K562 (cell line): Measurements from ENCODE around the gene RANBP3.

Experiments used
- BDP1 ChIP-seq: IDR thresholded peaks from 3 replicates; pipeline ENCODE4 v1.6.1; 2011; ENCODE audit not compliant: insufficient read length, insufficient read depth
- GABPB1 ChIP-seq: sonication (generic); formaldehyde crosslinking; IDR thresholded peaks from 2 replicates; pipeline ENCODE4 v1.8.0; 2022; ENCODE audit warnings: mild to moderate bottlenecking, missing genetic modification reagents
- NR2C1 ChIP-seq, 2 experiments: fragments of 450-650 bp; IDR thresholded peaks; 2 replicates each; pipeline ENCODE4 v1.6.1; 2017; ENCODE audit warnings: mild to moderate bottlenecking in 2 of 2, antibody characterized with exemption in 1 of 2, inconsistent platforms in 1 of 2, missing compliant biosample characterization in 1 of 2, missing genetic modification characterization in 1 of 2
- POU5F1 ChIP-seq: fragments of 150-350 bp; IDR thresholded peaks from 2 replicates; pipeline ENCODE4 v1.6.1; 2014; ENCODE audit warnings: borderline replicate concordance, low read length, low read depth, mild to moderate bottlenecking; ENCODE audit not compliant: partially characterized antibody
- ZNF12 ChIP-seq: sonication (generic); formaldehyde crosslinking; IDR thresholded peaks from 2 replicates; pipeline ENCODE4 v1.4.0; 2020; ENCODE audit warnings: mild to moderate bottlenecking, missing genetic modification reagents
- ZNF174 ChIP-seq: fragments of 250-450 bp; sonication (Bioruptor Pico); IDR thresholded peaks from 2 replicates; pipeline ENCODE4 v1.4.0; 2020; ENCODE audit warnings: mild to moderate bottlenecking
- ZNF239 ChIP-seq: fragments of 250-450 bp; sonication (Bioruptor Pico); IDR thresholded peaks from 2 replicates; pipeline ENCODE4 v1.4.0; 2020; ENCODE audit warnings: mild to moderate bottlenecking
- TF ChIP-seq, protein P1 (sequence below): fragments of 450-650 bp; IDR thresholded peaks from 2 replicates; pipeline ENCODE4 v1.6.1; 2016; ENCODE audit warnings: missing biosample characterization, missing genetic modification characterization
- TF ChIP-seq, protein P2 (sequence below), 3 experiments: IDR thresholded peaks in 2 of 3; conservative IDR thresholded peaks in 1 of 3; 2 replicates each; pipeline ENCODE4 v1.5.1; 2011 to 2012; ENCODE audit warnings: low read length in 3 of 3, mild to moderate bottlenecking in 3 of 3, control low read depth in 2 of 3, improper control_type of control experiment in 1 of 3, inconsistent platforms in 1 of 3, low read depth in 1 of 3, mixed read lengths in 1 of 3, moderate library complexity in 1 of 3; ENCODE audit not compliant: insufficient read depth in 2 of 3

DNA sequence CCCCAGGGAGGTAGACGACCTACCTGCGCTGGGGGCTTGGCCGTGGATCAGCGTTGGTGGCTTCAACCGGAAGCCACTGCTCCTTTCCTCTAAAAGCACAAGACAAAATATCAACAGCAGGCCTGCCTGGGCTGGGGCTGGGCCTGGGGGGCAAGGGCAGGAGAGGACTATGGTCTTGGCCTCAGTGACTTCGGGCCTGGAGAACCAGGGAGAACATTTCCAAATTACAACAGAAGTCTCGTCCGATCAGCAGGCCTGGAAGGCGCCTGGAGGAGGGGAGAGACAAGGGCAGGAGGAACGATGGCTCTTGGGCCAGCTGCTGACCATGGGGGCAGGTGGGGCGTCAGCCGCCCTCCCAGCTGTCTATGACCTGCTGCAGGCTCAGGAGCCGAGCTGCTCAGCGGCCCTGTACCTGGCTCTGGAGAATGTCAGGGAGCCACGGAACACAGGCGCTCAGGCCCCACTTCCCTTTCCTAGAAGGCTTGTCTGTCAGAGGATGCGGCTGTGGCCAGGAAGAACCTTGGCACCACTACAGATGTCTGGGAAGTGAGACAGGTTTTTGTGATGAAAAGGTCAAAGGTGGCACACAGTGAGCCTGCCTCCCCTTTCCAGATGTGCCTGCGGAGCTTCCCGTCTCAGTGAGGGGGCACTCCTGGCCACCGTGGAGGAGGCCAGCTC, 44.4 kb downstream of the RANBP3 start:
- TF ChIP-seq ZNF239 (CRISPR knock-in tag) (no peak), BDP1 (no peak), ZNF12 (CRISPR knock-in tag) (no peak), NR2C1 (IDR thresholded peaks at IDR 0.05) (no peak), NR2C1 (tag; IDR thresholded peaks at IDR 0.05) (no peak), POU5F1 (no peak), ZNF174 (CRISPR knock-in tag) (no peak), GABPB1 (CRISPR knock-in tag) (no peak)
- TF ChIP-seq, protein P1, sequence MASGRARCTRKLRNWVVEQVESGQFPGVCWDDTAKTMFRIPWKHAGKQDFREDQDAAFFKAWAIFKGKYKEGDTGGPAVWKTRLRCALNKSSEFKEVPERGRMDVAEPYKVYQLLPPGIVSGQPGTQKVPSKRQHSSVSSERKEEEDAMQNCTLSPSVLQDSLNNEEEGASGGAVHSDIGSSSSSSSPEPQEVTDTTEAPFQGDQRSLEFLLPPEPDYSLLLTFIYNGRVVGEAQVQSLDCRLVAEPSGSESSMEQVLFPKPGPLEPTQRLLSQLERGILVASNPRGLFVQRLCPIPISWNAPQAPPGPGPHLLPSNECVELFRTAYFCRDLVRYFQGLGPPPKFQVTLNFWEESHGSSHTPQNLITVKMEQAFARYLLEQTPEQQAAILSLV (tag) = no peak
- TF ChIP-seq, protein P2, sequence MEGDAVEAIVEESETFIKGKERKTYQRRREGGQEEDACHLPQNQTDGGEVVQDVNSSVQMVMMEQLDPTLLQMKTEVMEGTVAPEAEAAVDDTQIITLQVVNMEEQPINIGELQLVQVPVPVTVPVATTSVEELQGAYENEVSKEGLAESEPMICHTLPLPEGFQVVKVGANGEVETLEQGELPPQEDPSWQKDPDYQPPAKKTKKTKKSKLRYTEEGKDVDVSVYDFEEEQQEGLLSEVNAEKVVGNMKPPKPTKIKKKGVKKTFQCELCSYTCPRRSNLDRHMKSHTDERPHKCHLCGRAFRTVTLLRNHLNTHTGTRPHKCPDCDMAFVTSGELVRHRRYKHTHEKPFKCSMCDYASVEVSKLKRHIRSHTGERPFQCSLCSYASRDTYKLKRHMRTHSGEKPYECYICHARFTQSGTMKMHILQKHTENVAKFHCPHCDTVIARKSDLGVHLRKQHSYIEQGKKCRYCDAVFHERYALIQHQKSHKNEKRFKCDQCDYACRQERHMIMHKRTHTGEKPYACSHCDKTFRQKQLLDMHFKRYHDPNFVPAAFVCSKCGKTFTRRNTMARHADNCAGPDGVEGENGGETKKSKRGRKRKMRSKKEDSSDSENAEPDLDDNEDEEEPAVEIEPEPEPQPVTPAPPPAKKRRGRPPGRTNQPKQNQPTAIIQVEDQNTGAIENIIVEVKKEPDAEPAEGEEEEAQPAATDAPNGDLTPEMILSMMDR (IDR thresholded peaks at IDR 0.05 in 2 of 3, conservative IDR thresholded peaks at IDR 0.05 in 1 of 3; ENCODE audit: insufficient read depth in 2 of 3, low read depth in 1 of 3, low read length in 3 of 3) = no peak
